Gastroesophageal sphincter (tissue), 3 donors: ENCODE results near the gene SLC25A1.

Experiments
- EP300 ChIP-seq: sonication (generic); formaldehyde crosslinking; IDR thresholded peaks from one replicate; pipeline ENCODE4 v1.6.1; 2017; ENCODE audit warnings: antibody characterized with exemption, mild to moderate bottlenecking
- POLR2A ChIP-seq, 2 donors: fragments of 450-650 bp; IDR thresholded peaks; one replicate each; pipeline ENCODE4 v1.6.1; 2017; ENCODE audit warnings: antibody characterized with exemption in 2 of 2, mild to moderate bottlenecking in 2 of 2, moderate library complexity in 1 of 2
- TF ChIP-seq, protein P1 (sequence below), 4 experiments: fragments of 200-600 bp in 2 of 4; fragments of 450-650 bp in 2 of 4; sonication (generic) in 1 of 4; IDR thresholded peaks; one replicate each; pipeline ENCODE4 v1.5.1; 2017 to 2019; ENCODE audit warnings: antibody characterized with exemption in 4 of 4, mild to moderate bottlenecking in 2 of 4, moderate library complexity in 2 of 4

DNA sequence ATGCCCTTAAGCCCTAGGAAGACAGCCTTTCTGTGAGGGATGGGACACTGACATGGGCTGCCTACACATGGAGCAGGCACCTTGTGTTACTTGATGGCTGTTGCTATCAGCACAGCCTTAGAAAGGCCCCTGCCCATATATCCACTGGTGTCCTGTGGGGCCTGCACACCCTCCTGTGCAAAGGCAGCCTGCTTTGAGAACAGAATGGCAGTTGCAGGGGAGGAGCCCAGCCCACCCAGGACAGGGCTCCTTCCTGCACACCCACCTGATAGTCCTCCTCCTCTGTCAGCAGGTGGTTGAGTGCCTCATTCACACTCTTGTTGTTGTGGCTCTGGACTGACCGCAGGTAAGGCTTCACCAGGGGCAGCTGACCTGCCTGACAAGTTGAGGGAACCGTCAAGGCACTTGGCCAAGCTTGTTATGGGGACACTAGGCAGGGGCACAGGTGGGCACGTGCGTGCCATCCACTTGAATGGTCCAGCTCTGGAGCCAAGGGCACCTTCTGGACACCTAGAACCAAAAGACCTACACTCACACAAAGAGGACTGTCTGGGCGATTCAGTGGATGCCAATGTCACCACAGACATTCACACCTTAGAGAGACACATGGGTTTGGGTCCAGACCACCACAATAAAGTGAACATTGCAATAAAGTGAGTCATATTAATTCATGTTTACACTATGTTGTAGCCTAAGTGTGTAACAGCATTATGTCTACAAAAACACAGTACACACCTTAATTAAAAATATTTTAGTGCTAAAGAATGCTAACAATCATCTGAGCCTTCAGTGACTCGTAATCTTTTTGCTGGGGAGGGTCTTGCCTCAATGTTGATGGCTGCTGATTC lies 9.4 kb upstream of the SLC25A1 start:
- TF ChIP-seq, protein P1, sequence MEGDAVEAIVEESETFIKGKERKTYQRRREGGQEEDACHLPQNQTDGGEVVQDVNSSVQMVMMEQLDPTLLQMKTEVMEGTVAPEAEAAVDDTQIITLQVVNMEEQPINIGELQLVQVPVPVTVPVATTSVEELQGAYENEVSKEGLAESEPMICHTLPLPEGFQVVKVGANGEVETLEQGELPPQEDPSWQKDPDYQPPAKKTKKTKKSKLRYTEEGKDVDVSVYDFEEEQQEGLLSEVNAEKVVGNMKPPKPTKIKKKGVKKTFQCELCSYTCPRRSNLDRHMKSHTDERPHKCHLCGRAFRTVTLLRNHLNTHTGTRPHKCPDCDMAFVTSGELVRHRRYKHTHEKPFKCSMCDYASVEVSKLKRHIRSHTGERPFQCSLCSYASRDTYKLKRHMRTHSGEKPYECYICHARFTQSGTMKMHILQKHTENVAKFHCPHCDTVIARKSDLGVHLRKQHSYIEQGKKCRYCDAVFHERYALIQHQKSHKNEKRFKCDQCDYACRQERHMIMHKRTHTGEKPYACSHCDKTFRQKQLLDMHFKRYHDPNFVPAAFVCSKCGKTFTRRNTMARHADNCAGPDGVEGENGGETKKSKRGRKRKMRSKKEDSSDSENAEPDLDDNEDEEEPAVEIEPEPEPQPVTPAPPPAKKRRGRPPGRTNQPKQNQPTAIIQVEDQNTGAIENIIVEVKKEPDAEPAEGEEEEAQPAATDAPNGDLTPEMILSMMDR (IDR thresholded peaks at IDR 0.05): no peak
- TF ChIP-seq EP300 (no peak), POLR2A (IDR thresholded peaks at IDR 0.05) (no peak)
